HG03039 (cell line): ENCODE data around the gene HOMEZ.
"Not testable (repeated sequence)": the region's sequence is repeated elsewhere in the genome, so short reads cannot be mapped to it uniquely, and the experiment has no call there.

Experiments
- ATAC-seq: cut with Tn5 transposase; IDR thresholded peaks from one replicate; pipeline ENCODE4 v1.9.1; 2021; ENCODE audit warnings: mild to moderate bottlenecking, moderate library complexity; ENCODE audit not compliant: unreplicated experiment

HOMEZ gene

GRCh38 chr14:23286020-23286901 is at the start of gene HOMEZ:
Gene HOMEZ (minus strand): TSS chr14:23286132. CDS start chr14:23285952, 180 bp downstream.
- ATAC-seq = peak; percentile 97

GRCh38 chr14:23335623-23336022 is 49.7 kb upstream of the HOMEZ start:
- no peak for ATAC-seq

- no peak for ATAC-seq
Measured at GRCh38 chr14:23327947-23328744, 42.2 kb upstream of the HOMEZ start.

GRCh38 chr14:23326491-23327332 is 40.8 kb upstream of the HOMEZ start:
- ATAC-seq = no peak

GRCh38 chr14:23325746-23326145 is 39.8 kb upstream of the HOMEZ start:
- ATAC-seq = not testable (repeated sequence)

GRCh38 chr14:23324993-23325392 is 39.1 kb upstream of the HOMEZ start:
- ATAC-seq = no peak

GRCh38 chr14:23324455-23324846 is 38.5 kb upstream of the HOMEZ start:
- no peak for ATAC-seq

- no peak for ATAC-seq
Measured at GRCh38 chr14:23323838-23324454, 38.0 kb upstream of the HOMEZ start.

- ATAC-seq = no peak
Measured at GRCh38 chr14:23322568-23323517, 36.9 kb upstream of the HOMEZ start.

- ATAC-seq = peak; percentile 17
Measured at GRCh38 chr14:23321572-23322547, 35.9 kb upstream of the HOMEZ start.

- peak; percentile 88 for ATAC-seq
Measured at GRCh38 chr14:23320584-23321571, 34.9 kb upstream of the HOMEZ start, which contains the start of gene PABPN1. Gene PABPN1 (plus strand): TSS chr14:23321457. CDS start chr14:23321470, 13 bp downstream.

GRCh38 chr14:23319746-23320583 is 34.0 kb upstream of the HOMEZ start:
- ATAC-seq = no peak

- no peak for ATAC-seq
Measured at GRCh38 chr14:23316300-23316699, 30.4 kb upstream of the HOMEZ start.

GRCh38 chr14:23310546-23310945 is 24.6 kb upstream of the HOMEZ start:
- no peak for ATAC-seq

- ATAC-seq = no peak
Measured at GRCh38 chr14:23308721-23309445, 23.0 kb upstream of the HOMEZ start.
